Activated naive CD4-positive, alpha-beta T cell (primary cell): ENCODE data around the gene DDX21.
"Not testable (repeated sequence)": the region's sequence is repeated elsewhere in the genome, so short reads cannot be mapped to it uniquely, and the experiment has no call there.

ENCODE experiments used
- DNase-seq, 4 experiments: peaks; one replicate each; lab custom pipeline; 2025; lab: John Stamatoyannopoulos, UW

Gene DDX21

GRCh38 chr10:68955832-68956532 is at the start of gene DDX21:
DDX21 (plus strand) TSS chr10:68956170; CDS start chr10:68956226, 56 bp downstream.
- peak; percentile 65 to 77 (median 70) for DNase-seq

- DNase-seq = no peak
Measured at GRCh38 chr10:68924593-68924992, 31.4 kb upstream of the DDX21 start.

- DNase-seq = no peak
Measured at GRCh38 chr10:68925489-68925888, 30.5 kb upstream of the DDX21 start.

- not testable (repeated sequence) for DNase-seq
Measured at GRCh38 chr10:68929157-68929556, 26.8 kb upstream of the DDX21 start.

GRCh38 chr10:68929888-68930287 is 26.1 kb upstream of the DDX21 start:
- DNase-seq = not testable (repeated sequence)

- not testable (repeated sequence) for DNase-seq
Measured at GRCh38 chr10:68932860-68933259, 23.1 kb upstream of the DDX21 start.

- DNase-seq = no peak
Measured at GRCh38 chr10:68934994-68935393, 21.0 kb upstream of the DDX21 start.

GRCh38 chr10:68938117-68938516 is 17.9 kb upstream of the DDX21 start:
- no peak for DNase-seq

- DNase-seq = no peak
Measured at GRCh38 chr10:68938884-68939283, 17.1 kb upstream of the DDX21 start.

GRCh38 chr10:68940917-68941316 is 15.1 kb upstream of the DDX21 start:
- not testable (repeated sequence) for DNase-seq

- DNase-seq = no peak
Measured at GRCh38 chr10:68950598-68950997, 5.4 kb upstream of the DDX21 start.

- no peak for DNase-seq
Measured at GRCh38 chr10:68954904-68955303, 1.1 kb upstream of the DDX21 start.

GRCh38 chr10:68955355-68955831 is 577 bp upstream of the DDX21 start:
- no peak for DNase-seq

- DNase-seq = no peak
Measured at GRCh38 chr10:68957284-68957615, 1.3 kb downstream of the DDX21 start.

GRCh38 chr10:68957654-68958053 is 1.7 kb downstream of the DDX21 start:
- DNase-seq = no peak

- no peak for DNase-seq
Measured at GRCh38 chr10:68959695-68960527, 3.9 kb downstream of the DDX21 start.

- DNase-seq = no peak
Measured at GRCh38 chr10:68963151-68963550, 7.2 kb downstream of the DDX21 start.

GRCh38 chr10:68973975-68974374 is 18.0 kb downstream of the DDX21 start:
- no peak for DNase-seq

- DNase-seq = not testable (repeated sequence)
Measured at GRCh38 chr10:68975936-68976473, 20.0 kb downstream of the DDX21 start.

- DNase-seq = not testable (repeated sequence)
Measured at GRCh38 chr10:68979738-68980137, 23.8 kb downstream of the DDX21 start.

GRCh38 chr10:68981074-68981473 is 25.1 kb downstream of the DDX21 start:
- no peak for DNase-seq

- no peak for DNase-seq
Measured at GRCh38 chr10:68982389-68982788, 26.4 kb downstream of the DDX21 start.

- no peak for DNase-seq
Measured at GRCh38 chr10:68987611-68988010, 31.6 kb downstream of the DDX21 start.
